HEK293T (cell line): Measurements from ENCODE around the gene PDZD2.

ENCODE experiments used
- ARNT ChIP-seq: fragments of 450-650 bp; IDR thresholded peaks from 2 replicates; pipeline ENCODE4 v1.6.1; 2017; ENCODE audit warnings: mild to moderate bottlenecking
- BHLHE40 ChIP-seq: fragments of 450-650 bp; IDR thresholded peaks from 2 replicates; pipeline ENCODE4 v1.6.1; 2016; ENCODE audit warnings: mild to moderate bottlenecking, moderate library complexity, borderline replicate concordance
- CTBP1 ChIP-seq: fragments of 450-650 bp; IDR thresholded peaks from 2 replicates; pipeline ENCODE4 v1.6.1; 2016; ENCODE audit warnings: borderline replicate concordance
- ELF4 ChIP-seq: fragments of 450-650 bp; IDR thresholded peaks from 2 replicates; pipeline ENCODE4 v1.6.1; 2017; ENCODE audit warnings: antibody characterized with exemption
- FOXA1 ChIP-seq: fragments of 450-650 bp; IDR thresholded peaks from 2 replicates; pipeline ENCODE4 v1.6.1; 2016; ENCODE audit warnings: mild to moderate bottlenecking
- FOXM1 ChIP-seq: fragments of 450-650 bp; IDR thresholded peaks from 2 replicates; pipeline ENCODE4 v1.6.1; 2017; ENCODE audit warnings: mild to moderate bottlenecking, borderline replicate concordance
- HDGF ChIP-seq: fragments of 450-650 bp; IDR thresholded peaks from 2 replicates; pipeline ENCODE4 v1.6.1; 2017; ENCODE audit warnings: antibody characterized with exemption, borderline replicate concordance
- L3MBTL2 ChIP-seq: fragments of 450-650 bp; conservative IDR thresholded peaks from 2 replicates; pipeline ENCODE4 v1.6.1; 2016; ENCODE audit warnings: mild to moderate bottlenecking
- SP1 ChIP-seq: fragments of 450-650 bp; IDR thresholded peaks from 2 replicates; pipeline ENCODE4 v1.6.1; 2017
- SUZ12 ChIP-seq: fragments of 450-650 bp; IDR thresholded peaks from 2 replicates; pipeline ENCODE4 v1.6.1; 2016; ENCODE audit warnings: mild to moderate bottlenecking
- TARDBP ChIP-seq: fragments of 450-650 bp; IDR thresholded peaks from 2 replicates; pipeline ENCODE4 v1.6.1; 2016
- TF ChIP-seq, protein P1 (sequence below): fragments of 450-650 bp; IDR thresholded peaks from 2 replicates; pipeline ENCODE4 v1.6.1; 2016

DNA sequence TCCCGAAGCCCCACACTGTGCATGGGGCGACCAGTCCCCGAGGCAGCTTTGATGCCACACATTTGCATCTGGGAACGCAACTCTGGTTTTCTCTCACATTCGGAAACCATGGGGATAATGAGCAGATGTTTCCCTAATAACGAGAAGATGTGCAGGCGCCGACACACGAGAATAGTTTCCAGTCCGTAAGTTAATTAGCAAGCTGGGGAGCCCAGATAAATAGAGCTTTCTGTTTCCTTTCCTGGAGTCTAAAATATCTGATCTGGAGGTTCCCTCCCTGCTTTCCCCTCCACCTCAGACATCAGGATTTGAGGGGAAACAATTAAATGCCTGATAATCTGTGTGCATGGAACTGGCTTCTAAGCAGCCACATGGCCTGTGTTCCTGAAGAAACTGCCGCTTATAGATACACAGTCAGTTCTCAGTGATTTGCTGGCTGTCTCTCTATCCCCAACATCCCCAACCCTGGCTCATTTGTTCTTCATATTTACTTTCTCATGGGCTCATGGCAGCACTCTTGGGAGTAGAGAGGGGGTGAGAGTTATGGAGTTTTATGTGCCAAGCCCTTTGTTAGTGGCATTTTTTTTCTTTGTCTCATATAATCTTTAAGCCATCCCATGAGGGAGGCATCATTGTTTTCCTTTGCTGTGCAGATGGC, 62.8 kb downstream of the PDZD2 start:
- TF ChIP-seq FOXA1, result no peak
- no peak for TF ChIP-seq ARNT
- no peak for TF ChIP-seq SP1
- no peak for TF ChIP-seq FOXM1
- TF ChIP-seq SUZ12, result no peak
- no peak for TF ChIP-seq TARDBP
- TF ChIP-seq L3MBTL2, result no peak
- no peak for TF ChIP-seq BHLHE40
- TF ChIP-seq HDGF, result no peak
- TF ChIP-seq CTBP1, result no peak
- TF ChIP-seq ELF4, result no peak
- TF ChIP-seq, protein P1, sequence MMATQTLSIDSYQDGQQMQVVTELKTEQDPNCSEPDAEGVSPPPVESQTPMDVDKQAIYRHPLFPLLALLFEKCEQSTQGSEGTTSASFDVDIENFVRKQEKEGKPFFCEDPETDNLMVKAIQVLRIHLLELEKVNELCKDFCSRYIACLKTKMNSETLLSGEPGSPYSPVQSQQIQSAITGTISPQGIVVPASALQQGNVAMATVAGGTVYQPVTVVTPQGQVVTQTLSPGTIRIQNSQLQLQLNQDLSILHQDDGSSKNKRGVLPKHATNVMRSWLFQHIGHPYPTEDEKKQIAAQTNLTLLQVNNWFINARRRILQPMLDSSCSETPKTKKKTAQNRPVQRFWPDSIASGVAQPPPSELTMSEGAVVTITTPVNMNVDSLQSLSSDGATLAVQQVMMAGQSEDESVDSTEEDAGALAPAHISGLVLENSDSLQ, result no peak
